Occipital lobe (tissue), 2 donors: ENCODE data around the gene LINC01488. TPM values are rescaled to one million over a fixed set of nuclear protein-coding genes. Genes with fewer than 3 reads are reported as not detected.

Source experiments
- DNase-seq: peaks from one replicate; lab custom pipeline; 2025; lab: John Stamatoyannopoulos, UW
- total RNA-seq: library from RNA; depleted of rRNA; stranded (reverse); fragments of >200 nt; gene quantifications from one replicate; pipeline ENCODE4 v1.2.3, GENCODE V29; 2014

Gene LINC01488
- total RNA-seq, 1 donor from 2014 or later: not detected

- no peak for DNase-seq
Observed at GRCh38 chr11:69529001-69529400, 47.5 kb downstream of the LINC01488 start.

GRCh38 chr11:69530278-69531070 lies 49.0 kb downstream of the LINC01488 start:
- DNase-seq: no peak

- DNase-seq: no peak
Observed at GRCh38 chr11:69531071-69531716, 49.7 kb downstream of the LINC01488 start.

GRCh38 chr11:69531717-69532088 lies 50.2 kb downstream of the LINC01488 start:
- DNase-seq: no peak

DNA sequence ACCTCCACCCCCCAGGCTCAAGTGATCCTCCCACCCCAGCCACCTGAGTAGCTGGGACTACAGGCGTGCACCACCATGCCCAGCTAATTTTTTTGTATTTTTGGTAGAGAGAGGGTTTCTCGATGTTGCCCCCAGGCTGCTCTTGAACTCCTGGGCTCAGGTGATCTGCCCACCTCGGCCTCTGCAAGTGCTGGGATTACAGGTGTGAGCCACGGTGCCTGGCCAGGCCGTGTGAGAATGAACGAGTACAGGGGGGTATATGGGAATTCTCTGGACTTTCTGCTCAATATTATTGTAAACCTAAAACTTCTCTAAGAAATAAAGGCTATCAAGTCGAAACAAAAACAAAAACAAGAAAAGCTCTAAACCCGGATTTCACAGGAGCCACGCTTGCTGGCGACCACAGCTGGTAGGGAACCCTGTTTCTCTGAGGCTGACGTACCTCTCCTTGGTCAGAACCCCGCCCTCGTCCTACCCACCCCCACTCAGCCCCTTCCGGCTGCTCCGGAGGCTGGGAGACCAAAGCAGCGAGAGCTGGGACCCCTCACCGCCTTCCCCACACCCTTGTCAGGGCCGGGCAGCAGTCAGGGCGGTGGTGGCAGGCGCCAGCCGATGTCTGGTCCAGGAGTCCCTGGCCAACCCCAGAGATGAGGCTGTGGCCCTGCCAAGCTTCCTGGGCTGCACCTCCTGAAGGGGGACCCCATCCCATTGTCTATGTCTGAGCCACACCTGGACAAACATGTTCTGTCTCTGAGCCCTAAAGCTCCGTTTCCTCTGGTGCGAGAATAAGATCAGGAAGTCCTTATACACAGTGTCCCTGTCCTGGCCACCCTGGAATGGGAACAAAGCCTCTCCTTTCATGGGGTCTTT lies 52.1 kb downstream of the LINC01488 start:
- no peak for DNase-seq

GRCh38 chr11:69534166-69534530 lies 52.7 kb downstream of the LINC01488 start:
- no peak for DNase-seq

DNA sequence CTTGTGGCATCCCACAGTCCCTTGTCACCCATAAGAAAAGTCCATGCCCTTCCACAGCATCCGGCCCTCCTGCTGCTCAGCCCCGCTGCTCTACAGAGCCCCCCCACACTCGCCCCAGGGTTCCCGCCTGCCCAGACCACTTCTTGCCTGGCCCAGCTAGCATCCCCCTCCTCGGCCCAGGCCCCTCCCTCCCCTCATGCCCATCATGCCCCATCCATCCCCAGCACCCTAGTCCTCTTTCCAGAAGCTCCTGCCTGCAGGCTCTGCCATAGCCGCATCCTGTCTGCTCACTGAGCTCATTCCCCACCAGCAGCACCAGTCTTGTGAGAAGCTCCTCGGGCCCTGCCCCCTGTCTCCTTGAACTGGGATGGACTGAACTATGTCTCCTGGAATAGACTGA lies 54.4 kb downstream of the LINC01488 start:
- DNase-seq: no peak

GRCh38 chr11:69536406-69536805 lies 54.9 kb downstream of the LINC01488 start:
- DNase-seq: no peak

- no peak for DNase-seq
Observed at GRCh38 chr11:69537126-69537525, 55.7 kb downstream of the LINC01488 start.

DNA sequence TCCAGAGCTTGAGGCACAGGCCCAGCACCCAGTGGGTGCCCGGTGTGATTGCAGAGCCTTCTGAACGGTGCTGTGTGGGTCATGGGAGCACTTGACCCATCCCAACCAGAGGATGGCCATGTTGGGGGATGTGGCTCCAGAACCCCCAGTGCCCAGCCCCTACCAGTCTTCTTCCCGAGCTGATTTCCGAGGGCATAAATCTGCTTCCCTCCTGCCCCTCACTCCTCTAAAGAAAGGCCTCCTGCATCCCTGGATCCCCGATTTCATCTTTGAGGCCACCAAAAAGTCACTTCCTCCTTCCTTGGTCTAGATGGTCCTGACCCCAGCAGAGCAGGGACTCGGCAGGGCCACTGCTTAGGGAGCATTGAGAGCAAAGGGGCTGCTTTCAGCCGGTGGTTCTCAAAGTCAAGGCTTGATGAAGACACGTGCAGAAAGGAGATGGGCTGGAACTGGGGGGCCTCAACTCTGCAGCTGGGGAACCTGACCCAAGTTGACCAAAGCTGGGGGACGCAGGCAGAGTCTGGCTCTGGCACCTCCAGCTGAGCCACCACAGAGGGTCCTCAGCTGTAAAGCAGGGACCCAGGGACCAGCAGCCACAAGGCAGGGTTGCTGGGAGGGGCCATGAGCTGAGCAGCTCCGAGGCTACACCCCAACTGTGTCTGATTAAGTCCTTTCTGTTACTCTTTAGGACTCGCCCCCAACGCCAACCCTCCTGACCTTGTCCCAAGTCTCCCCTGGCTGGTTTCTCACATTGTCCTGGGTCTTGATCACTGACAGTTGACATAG lies 56.6 kb downstream of the LINC01488 start:
- no peak for DNase-seq

GRCh38 chr11:69538854-69539253 lies 57.4 kb downstream of the LINC01488 start:
- DNase-seq: no peak

- DNase-seq: no peak
Observed at GRCh38 chr11:69539416-69540117, 58.1 kb downstream of the LINC01488 start.

- DNase-seq: no peak
Observed at GRCh38 chr11:69540118-69541000, 58.9 kb downstream of the LINC01488 start.

GRCh38 chr11:69541001-69541285 lies 59.5 kb downstream of the LINC01488 start:
- DNase-seq: no peak

GRCh38 chr11:69541501-69542313 lies 60.2 kb downstream of the LINC01488 start:
- no peak for DNase-seq

DNA sequence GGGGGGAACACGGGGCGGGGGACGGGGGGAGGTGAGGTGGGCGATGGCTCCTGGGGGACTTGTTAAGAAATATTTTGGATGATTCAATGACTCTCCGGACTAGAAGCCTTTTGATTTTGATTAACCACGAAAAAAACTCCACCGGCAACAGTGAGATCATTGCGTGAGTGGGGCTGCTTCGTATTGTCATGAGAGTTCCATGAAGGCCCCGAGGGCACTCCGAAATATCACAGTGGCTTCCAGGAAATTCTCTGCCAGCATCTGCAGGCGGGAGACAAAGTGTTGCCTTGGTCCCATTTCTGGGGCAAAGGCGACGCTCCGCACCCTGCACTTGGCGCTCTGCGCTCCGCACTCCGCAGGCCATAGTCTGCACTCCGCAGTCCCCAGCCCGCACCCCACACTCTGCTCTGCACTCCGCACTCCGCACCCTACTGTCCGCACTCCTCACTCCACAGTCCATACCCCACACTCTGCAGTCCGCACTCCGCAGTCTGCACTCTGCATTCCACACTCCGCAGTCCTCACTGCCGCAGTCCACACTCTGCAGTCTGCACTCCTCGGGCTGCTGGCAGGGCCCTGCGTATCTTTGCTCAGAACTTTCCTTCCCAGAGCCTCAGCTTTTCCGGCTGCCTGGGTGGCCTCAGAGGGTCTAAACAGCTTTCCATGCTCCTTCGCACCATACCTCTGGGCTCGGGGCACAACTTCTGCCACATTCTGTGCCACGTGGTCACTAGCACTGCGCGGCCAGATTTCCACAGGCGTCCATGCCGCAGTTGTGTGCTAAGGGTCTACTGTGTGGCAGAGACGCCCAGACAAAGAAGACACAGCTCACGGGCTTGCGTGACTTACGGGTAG lies 61.1 kb downstream of the LINC01488 start:
- DNase-seq: no peak
